NCI-H187 treated with DMSO at 0.1 percent for 48 hours (cell line): ENCODE measurements around the gene CADM4.
A peak's percentile ranks its signal among the peaks of the same experiment; 100 is the strongest.
"Not testable (repeated sequence)": the region's sequence is repeated elsewhere in the genome, so short reads cannot be mapped to it uniquely, and the experiment has no call there.

Source experiments
- DNase-seq: peaks from one replicate; lab custom pipeline; 2025; lab: John Stamatoyannopoulos, UW

Gene CADM4, protein sequence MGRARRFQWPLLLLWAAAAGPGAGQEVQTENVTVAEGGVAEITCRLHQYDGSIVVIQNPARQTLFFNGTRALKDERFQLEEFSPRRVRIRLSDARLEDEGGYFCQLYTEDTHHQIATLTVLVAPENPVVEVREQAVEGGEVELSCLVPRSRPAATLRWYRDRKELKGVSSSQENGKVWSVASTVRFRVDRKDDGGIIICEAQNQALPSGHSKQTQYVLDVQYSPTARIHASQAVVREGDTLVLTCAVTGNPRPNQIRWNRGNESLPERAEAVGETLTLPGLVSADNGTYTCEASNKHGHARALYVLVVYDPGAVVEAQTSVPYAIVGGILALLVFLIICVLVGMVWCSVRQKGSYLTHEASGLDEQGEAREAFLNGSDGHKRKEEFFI

GRCh38 chr19:43639519-43640423 is at the start of gene CADM4:
Gene CADM4, minus strand, starts transcription at chr19:43639850. Its CDS starts 60 bp downstream, at chr19:43639790.
- DNase-seq, result no peak

DNA sequence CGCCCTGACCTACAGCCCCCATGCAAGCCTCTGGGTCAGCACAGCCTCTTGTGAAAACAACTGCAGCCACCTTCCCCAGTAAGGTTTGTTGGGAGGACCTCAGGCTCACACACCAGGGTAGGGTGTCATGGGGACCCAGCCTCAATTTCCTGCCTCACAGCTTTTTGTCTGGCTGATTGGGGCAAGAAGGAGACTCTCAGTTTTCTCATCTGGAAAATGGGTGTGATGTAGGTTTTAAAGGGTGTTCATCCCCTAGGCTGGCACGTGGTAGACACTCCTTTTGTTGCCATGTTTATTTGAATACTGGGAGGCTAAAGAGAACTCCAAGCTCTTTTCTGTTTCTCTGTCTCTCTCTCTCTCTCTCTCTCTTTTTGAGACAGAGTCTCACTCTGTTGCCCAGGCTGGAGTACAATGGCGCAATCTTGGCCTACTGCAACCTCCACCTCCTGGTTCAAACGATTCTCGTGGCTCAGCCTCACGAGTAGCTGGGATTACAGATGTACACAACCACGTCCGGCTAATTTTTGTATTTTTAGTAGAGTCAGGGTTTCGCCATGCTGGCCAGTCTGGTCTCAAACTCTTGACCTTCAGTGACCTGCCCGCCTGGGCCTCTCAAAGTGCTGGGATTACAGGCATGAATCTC is 48.5 kb upstream of the CADM4 start:
- no peak for DNase-seq

- no peak for DNase-seq
These were observed 48.0 kb upstream of the CADM4 start for GRCh38 chr19:43687660-43687997.

DNA sequence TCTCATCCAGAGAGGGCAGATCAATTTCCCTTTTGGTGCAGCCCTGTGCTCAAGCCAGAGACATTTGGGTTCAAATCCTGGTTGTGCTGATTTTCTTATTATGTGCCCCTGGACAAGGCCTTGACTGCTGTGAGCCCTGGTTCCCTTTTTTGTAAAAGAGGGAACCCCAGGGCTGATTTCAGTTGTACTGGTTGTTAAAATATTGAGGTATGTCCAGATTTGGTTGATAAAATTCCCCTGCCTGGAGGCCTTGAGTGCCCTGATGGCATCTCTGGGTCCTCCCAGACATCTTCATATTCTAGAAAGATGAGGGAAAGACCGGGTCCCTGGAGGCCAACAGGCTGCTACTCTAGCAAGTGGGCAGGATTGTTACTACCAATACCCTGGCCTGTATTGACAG is 44.7 kb upstream of the CADM4 start:
- DNase-seq, result no peak

DNA sequence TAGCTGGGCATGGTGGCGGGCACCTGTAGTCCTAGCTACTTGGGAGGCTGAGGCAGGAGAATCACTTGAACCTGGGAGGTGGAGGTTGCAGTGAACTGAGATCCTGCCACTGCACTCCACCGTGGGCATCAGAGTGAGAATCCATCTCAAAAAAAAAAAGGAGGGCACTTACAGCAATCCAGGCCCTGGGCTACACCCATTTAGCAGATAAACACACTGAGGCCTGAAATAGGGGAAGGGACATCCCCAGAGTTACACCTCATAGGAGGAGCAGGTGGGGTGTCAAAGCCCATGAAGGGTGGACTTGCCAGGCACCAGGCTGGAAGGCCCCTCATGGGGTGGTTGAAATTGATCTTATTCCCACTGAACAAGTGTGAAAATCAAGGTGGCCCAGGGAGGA is 44.3 kb upstream of the CADM4 start:
- no peak for DNase-seq

- DNase-seq, result no peak
These were observed 43.4 kb upstream of the CADM4 start for GRCh38 chr19:43682824-43683661.

GRCh38 chr19:43682269-43682668 is 42.6 kb upstream of the CADM4 start:
- DNase-seq, result not testable (repeated sequence)

DNA sequence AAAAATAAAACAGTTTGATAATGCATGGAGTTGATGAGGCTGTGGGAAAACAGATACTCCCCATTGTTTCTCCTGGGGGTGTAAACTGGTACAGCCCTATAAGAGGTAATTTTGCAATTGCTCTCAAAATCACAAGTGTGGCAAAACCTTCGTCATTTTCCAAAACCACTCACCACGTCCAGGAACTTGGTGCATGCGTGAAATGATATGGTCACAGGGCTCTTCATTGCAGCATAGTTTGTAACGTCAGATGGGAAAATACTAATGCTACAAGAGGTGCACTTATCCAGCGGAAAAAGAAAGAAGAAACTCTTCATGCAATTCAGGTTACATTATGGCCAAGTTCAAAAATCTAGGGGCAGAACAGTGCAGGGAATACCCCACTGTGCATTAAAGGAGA is 42.2 kb upstream of the CADM4 start:
- DNase-seq, result no peak

- no peak for DNase-seq
These were observed 39.0 kb upstream of the CADM4 start for GRCh38 chr19:43678512-43679261.

GRCh38 chr19:43675906-43676305 is 36.3 kb upstream of the CADM4 start:
- DNase-seq, result no peak

DNA sequence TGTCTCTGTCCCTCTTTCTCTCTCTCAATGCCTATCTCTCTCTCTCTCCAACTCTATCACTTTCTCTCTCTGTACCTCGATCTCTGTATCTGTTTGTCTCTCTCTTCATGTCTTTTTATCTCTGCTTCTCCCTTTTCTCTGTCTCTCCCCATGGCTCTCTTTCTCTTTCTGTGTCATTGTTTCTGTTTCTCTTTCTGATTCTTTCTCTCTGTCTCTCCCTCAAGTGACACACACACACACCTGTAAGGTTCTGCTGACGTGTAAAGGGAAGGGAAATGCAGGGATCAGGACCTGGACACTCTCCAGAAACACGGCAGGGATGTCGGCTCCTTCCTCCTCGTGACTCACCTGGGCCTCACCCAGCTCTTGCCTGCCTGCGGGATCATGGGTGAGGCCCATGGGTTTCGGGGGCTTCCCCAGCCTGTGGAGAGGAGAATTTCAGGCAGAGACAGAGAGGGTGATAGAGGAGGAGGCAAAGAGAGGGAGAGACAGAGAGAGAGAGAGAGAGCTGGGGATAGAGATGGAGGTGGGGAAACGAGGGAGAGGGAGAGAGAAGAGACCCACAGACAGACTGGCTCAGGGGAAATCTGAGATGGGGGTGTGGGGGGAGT is 35.7 kb upstream of the CADM4 start:
- DNase-seq, result no peak

DNA sequence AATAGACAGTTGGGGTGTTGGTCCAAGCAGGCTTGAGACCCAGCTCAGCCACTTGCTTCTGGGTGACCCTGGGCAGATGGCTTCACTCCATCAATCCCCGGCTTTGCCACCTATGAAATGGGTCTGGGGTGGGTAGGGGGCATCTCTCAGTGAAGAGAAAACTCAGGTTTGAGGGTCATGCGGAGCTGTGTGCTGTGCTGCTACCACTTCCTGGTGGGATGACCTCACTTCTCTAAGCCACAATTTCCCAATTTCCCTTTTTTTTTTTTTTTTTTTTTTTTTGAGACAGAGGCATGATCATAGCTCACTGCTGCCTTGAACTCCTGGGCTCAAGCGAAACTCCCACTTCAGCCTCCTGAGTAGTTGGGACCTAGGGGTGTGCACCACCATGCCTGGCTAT is 34.9 kb upstream of the CADM4 start:
- DNase-seq, result no peak

- DNase-seq, result no peak
These were observed 34.5 kb upstream of the CADM4 start for GRCh38 chr19:43674183-43674582.

GRCh38 chr19:43673637-43674036 is 34.0 kb upstream of the CADM4 start:
- DNase-seq, result no peak

GRCh38 chr19:43672061-43672679 is 32.5 kb upstream of the CADM4 start:
- no peak for DNase-seq

DNA sequence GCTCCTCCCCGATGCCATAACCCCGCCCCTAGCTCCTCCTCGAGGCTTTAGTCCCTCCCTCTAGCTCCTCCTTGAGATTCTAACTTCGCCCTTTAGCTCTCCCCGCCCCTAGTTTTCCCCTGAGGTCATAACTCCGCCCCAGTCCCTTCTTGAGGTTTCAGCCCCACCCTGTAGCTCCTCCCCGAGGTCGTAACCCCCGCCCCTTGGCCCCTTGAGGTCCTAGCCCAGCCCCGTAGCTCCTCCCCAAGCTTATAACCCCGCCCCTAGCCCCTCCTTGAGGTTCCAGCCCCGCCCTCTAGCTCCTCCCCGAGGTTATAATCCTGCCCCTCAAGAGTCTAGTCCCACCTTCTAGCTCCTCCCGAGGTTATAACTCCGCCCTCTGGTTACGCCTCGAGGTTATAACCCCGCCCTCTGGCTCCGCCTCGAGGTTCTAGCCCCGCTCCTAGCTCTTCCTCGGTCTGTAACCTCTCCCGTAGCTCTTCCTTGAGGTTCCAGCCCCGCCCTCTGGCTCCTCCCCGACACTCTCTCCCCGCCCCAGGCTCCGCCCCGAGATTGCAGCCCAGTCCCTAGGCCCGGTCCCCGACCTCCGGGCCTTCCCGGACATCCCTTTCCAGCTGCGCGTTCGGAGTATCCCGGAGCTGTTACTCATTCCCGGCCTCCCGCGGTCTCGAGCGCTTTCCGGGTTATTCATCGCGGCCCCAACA is 28.9 kb upstream of the CADM4 start:
- DNase-seq, result peak; percentile 98

- DNase-seq, result no peak
These were observed 28.3 kb upstream of the CADM4 start for GRCh38 chr19:43667876-43668405.

DNA sequence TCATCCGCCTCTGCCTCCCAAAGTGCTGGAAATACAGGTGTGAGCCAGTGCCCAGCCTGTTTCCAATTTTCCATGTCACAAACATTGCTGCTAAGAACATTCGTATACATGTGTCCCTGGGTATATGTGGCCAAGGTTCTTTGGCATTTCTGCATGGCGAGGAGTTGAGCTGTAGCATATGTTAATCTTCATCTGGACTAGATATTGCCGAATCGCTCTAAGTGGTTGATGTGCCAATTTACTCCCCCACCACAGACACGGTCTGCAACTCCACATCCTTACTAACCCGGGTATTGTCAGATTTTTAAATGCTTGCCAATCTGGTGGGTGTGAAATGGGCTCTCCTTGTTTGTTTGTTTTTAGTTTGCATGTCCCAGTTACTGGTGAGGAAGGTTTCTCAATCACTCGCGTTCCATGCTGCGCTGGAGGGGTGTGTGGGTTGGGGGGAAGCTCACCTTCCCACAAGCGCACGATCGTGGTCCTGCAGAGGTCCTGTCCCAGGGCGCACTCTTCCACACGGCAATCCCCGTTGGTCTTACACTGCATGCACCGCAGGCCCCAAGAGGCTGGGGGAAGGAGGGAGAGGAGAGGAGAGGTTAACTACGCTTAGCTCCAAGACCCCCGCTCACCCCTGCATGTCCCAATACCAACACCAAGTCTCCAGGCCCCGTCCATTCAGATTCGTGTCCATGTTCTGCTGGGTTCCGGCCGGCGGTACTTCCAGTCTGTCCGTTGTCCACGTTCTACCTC is 27.7 kb upstream of the CADM4 start:
- no peak for DNase-seq

DNA sequence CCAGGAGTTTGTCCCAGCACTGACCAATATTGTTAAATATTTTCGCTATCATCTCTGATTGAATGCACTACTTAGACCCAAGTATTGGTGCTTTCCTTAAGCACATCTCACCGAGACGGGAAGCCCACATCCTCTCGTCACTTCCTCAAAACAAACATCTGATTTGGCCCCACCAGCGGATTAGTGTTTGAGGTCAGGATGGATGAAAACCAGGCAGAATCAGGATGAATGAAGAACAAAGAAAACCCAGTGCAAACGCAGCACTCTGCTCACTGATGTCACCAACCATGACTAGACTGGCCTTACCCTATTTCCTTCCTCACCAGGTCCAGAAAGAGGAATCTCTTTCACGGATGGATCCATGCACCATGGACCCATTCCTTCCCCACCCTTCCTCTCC is 24.4 kb upstream of the CADM4 start:
- no peak for DNase-seq
